Mesenteric fat pad (tissue), 1 donor: ENCODE data around the gene BABAM2. TPM values are rescaled to one million over a fixed set of nuclear protein-coding genes. Genes with fewer than 3 reads are reported as not detected.
"Not testable (repeated sequence)": the region's sequence is repeated elsewhere in the genome, so short reads cannot be mapped to it uniquely, and the experiment has no call there.

Experiments used
- DNase-seq: peaks from one replicate; pipeline ENCODE4 v3.0.0-alpha.2; 2020; ENCODE audit warnings: low spot score
- total RNA-seq: library from RNA; stranded (reverse); fragmentation: NEBNext Ultra II Directional; extraction: Animal tissue kit (Norgen Biotek cat#: 25700); gene quantifications from one replicate; pipeline ENCODE4 v1.2.1, GENCODE V29; 2021
- donor health status: DM: yes; HTN: yes; CAD: no.

The BABAM2 gene
- total RNA-seq, 1 donor from 2014 or later: 36.0 TPM

DNA sequence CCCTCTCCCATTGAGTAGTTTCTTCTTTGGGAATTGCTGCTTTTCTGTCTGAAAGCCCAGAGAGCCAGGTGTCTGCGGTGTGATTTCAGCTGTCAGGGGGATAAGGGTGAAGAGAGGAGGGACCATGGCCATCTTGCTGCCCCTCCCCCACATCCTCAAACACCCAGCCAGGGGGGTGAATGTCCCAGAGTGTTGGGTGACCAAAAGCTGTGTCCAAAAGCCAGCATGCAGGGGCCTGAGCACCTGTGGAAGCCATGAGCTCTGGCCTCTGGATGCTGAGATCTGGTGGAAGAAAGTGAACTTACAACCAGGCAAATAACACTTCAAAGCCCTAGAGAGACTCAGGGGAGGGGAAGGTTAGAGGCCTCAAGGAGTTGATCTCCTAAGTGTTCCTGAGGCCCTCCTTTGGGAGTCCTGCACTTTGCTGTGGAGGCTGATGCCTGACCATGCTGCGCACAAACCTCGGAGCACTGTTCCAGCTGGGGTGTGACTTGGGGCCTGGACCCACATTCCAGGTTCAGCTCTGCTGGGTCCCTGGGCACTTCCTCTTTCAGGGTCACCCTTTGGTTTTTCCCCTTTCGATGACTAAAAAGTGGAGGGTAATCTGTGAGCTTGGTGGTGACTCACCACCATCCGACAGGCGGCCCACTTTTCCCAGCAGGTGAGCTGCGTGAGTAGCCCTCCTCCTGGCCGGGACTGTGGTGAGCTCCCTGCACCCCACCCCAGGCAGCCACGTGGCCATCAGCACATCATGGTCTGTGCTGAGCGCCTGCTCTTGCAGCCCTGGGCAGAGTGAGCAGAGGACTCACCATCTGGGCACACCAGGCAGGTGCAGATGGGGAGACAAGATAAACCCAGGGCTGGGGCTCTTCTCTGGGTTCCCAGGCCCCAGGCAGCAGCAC, 435.3 kb downstream of the BABAM2 start:
- DNase-seq: peak; percentile 81

DNA sequence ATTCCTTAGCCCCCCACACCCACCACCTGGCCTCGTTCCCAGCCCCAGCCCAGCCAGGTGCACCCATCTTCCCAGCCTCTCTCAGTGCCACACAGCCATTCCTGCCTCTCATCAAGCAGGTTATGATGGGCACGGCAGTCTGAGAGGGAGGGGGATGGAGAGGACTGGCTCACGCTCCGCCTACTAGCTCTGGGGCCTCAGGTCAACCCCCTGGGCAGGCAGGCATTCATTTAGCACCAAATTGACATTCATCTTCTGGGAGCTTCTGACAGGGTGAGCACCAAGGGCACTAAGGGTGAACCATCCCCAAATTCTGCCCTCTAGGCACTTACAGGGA, 435.9 kb downstream of the BABAM2 start:
- peak; percentile 74 for DNase-seq

DNA sequence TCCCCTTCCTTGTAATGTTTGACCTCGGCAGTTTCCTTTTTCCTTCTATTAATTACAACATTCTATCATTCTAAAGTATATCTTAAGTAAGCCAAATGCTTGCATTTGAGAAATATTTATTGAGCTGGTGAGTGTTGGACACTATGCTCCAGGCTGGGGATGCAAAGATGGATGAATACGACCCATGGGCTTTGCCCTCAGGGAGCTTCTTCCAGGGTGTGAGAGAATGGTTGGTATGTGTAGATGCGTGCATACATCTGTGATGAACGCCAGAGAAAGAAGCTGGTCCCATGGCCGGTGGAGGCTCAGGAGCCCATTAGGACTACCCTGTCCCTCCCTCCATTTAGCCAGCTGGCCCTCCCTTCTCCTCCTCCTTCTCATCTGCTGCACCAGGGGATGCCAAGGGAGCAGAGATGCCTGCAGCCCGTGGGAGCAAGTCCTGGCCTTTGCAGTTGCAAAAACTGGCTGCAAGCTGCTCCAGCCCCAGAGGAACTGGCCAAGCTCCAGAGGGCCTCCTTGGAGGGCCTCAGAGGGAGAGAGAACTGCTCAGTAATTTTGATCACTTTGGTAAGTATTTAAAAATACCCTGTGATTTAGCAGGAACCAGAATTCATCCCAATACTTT, 436.5 kb downstream of the BABAM2 start:
- DNase-seq: peak; percentile 64

DNA sequence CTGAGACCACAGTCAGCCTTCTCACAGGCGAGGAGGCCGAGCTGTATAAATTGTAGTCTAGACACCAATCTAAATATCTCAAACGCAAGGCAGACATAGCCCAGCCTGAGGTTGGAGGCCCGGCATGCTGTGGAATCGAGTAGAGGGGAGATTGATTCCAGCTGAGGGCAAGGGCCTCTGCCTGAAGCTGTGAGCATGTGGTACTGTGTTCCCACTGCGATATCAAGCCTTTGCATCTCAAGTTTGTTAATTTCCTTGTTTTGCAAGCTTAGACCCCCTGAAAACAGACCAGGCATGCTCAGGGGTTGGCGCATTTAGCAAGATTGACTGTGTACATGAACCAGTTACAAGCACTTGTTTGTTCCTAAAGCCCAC, 437.0 kb downstream of the BABAM2 start:
- DNase-seq: peak; percentile 49

DNA sequence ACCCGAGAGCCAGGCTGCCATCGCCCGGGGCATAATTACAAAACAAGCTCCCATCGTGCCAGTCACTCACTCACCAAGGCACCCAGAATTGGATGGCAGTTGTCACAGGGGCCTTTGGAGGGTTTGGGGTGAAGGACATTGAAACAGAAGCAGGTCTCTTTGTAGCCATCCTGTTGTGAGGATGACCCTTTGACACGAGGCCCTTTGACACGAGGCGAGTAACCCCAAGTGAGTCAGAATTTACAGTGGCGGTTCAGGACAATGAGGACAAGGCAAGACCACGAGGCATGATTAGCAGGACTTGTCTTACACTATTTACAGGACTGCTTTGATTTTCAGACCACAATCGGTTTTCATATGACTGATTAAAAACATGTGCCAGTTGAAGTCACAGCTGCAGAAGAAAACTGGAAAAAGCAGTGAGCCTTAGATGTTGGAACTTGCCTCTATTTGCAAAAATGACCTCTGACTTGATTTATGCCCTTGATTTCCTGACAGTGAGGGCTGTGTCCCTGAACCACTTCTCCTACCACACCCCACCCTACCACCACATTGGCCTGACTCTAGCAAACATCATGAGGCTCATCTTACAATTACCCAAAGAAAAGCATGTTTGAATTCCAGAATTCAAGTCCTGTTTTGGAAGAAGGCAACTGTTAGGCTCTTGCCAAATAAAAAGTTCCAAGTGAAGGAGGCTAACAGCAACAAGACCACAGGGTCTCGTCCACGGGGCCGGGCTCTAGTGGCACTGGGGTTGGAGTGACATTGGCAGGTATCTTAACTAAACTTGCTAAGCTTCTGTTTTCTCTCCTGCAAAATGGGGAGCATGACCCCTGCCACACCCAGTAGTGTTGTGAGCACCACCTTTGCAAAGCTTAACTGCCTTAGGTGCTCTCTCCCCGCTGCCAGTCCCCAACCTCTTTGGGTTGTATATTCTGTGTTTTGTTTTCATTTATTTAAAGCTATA, 437.7 kb downstream of the BABAM2 start:
- DNase-seq: peak; percentile 53

DNA sequence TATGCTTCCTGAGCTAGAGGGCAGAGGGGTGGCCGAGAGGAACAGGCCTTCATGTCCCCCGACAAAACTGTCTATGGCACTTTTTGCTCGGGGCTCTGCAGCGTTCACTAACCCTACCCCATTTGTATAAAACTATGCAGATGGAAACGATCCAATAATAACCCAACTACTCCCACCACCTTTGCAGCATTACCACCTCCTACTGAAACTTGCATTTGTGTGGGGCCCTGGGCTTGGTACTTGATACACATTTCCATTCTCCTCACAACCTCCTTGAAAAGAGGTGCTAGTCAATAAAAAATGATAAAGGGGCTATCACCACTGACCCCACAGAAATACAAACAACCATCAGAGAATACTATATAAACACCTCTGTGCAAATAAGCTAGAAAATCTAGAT, 438.7 kb downstream of the BABAM2 start:
- DNase-seq: peak; percentile 18

DNA sequence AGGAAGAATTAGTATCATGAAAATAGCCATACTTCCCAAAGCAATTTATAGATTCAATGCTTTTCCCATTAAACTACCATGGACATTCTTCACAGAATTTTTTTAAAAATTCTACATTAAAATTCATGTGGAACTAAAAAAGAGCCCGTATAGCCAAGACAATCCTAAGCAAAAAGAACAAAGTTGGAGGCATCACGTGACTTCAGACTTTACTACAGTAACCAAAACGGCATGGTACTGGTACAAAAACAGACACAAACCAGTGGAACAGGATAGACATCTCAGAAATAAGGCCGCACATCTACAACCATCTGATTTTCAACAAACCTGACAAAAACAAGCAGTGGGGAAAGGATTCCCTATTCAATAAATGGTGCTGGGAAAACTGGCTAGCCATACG, 440.2 kb downstream of the BABAM2 start:
- not testable (repeated sequence) for DNase-seq

DNA sequence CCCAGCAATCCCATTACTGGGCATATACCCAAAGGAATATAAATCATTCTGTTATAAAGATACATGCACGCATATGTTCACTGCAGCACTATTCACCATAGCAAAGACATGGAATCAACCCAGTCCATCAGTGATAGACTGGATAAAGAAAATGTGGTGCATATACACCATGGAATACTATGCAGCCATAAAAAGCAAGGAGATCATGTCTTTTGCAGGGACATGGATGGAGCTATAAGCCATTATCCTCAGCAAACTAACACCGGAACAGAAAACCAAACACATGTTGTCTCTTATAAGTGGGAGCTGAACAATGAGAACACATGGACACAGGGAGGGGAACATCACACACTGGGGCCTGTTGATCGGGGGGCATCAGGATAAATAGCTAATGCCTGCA, 441.3 kb downstream of the BABAM2 start:
- DNase-seq: not testable (repeated sequence)

DNA sequence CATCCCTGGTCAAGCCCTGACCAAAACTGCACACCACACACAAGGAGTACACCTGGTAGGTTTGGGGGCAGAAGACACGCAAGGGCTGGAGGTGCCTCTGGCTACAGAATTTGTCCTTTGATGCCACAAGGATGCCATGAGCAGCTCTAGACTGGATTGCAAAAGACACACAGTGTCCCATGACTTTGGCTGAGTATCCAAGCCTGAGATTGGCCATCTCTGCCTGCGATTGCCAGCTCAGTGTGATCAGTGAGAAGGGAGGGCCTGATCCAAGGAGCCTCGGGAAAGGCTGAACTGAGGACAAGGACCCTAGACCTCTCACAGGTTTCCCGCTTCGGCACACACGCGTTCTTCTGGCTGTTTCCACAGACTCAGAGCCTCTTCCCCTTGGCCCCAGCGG, 442.2 kb downstream of the BABAM2 start:
- DNase-seq: peak; percentile 62

DNA sequence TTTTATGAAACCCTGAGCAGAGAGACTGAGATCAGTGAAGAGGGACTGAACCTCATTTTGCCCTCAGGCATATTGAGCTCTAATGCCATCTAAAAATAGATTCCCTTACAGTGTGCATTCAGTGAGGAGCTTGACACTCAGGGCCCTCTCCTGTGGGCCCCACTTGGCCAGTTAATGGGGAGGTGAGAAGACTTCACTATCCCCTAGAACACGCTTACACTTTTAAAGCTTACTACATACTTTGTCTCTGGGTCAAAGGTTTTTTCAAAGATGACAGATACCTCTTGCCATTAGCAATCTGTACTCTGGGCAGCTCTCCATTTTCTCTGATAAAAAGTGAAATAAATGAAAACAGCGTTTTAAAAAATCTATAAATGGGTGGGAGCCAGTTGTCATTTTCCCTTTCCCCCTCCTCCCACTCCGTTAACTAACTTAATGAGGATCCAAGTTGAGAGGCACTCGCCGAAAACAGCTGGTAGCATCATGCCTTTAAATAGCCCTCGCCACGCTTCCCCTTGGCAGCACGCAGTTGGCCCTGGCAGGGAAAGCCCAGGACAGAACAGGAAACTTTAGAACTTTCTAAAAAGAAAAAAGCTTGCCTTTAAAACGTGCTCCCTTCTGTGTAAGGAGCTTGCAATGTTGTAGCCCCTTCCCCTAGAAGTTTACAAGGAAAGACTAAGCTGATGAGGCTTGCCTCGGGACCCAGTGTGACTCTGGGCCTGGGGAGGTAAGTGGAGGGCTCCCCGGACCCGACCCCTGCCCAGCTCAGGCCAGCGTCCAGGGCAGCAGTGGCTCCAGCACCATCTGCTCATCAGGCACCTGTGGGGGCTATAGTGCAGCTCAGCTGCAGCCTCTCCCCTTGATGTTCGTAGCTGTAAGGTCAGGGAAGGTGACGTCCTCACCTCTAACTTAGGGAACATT, 443.3 kb downstream of the BABAM2 start:
- peak; percentile 16 for DNase-seq

DNA sequence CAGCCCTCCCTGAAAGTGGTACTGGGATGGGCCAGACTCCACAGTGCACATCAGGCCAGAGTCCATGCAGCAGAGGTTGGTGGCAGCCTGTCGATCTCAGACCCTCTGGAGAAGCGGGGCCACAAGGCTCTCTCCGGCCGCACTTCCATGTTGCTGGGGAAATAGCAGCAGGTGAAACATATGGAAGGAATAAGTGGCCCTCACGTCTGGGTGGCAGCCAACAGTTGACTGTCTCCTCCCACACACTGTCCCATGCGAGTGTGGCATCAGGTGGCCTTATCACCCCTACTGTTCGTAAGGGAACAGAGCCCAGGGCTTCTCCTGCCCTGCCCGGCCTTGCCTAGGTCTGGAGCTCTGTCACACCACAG, 444.0 kb downstream of the BABAM2 start:
- peak; percentile 76 for DNase-seq

DNA sequence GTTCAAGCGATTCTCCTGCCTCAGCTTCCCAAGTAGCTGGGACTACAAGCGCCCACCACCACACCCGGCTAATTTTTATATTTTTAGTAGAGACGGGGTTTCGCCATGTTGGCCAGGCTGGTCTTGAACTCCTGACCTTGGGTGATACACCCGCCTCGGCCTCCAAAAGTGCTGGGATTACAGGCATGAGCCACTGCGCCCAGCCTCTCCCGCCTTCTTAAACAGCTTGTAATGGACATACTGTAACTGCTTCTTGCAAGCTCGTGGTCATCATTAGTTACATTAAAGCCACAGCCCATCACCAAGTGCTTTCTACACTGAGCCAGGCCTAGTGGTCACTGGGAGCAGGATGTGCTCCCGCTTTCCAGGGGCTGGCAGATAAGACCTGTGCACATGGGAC, 444.7 kb downstream of the BABAM2 start:
- peak; percentile 28 for DNase-seq

DNA sequence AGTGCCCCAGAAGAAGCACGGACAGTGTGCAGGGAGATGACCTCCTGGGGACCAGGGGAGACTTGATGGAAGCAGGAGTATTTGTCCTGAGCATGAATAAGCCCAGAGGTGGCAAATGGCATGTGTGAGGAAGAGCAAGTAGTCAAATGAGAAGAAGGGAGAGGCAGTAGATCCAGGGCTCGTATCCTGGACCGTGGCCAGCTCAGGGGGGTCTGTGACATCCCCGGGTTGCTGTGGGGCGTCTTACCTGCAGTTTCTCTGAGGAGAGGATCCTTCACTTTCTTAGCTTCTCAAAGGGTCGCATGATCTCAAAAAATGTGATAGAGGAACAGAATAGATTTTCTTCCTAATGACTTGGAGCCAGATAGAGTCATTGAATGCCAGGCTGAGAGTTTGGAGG, 445.1 kb downstream of the BABAM2 start:
- peak; percentile 69 for DNase-seq

DNA sequence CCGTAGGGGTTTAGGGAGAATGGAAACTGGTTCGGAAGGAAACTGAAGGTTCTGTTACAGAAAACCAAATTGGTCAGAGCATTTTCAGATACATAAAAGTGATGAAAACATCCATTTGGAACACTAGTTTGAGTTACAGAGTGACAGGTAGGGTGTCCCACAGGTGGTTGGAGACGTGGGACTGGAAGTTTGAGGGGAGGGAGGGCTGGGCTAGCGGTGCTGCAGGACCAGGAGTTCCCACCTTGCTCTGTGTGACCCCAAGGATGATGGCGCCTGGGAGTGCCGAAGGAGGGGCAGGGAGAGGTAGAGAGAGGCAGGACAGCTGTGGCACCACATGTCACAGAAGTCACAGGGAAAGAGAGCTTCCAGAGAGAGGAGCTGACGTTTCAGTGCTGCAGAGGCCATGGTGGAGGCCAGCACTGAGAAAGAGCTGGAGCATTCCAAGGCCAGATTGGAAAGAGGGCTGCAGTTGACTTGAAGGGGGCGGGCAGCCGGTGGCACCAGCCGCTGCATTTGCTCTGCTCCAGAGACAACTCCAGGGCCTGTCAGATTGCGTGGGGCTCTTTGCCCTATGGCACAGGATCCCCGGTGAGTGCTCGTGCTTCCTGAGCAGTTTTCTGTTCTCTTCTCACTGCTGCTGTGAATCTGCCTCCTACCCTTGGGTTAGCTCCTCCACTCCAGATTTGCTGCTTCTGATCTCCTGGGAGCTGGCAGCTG, 445.9 kb downstream of the BABAM2 start:
- DNase-seq: peak; percentile 64

DNA sequence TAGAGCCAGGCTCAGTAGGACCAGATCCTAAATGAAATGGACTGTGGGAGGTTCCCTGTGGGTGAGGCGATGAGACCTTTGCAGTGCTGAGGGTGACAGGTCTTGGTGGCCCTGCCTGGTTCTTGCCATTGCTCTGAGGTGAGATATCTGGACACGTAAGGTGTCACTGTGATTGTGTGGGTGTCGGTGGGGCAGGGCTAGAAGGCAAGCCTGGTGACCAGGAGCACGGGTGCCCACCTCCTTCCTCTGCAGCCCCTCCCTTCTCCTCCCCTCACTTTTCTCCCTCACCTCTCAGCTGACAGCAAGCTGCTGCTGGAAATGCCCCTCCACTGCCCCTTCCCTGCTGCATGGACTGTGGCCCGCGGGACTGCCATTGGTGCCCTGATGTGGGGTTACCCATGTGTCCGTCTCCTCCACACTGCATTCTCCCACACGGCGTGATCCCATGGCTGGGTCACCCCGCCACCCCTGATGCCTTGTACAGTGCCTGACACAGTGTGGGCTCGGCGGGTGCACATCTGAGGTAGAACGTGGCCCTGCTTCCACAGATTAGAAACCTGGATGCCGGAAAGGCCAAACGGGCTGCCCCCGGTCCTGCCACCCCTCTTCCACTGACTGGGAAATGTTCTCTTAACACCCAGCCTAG, 446.6 kb downstream of the BABAM2 start:
- peak; percentile 82 for DNase-seq

DNA sequence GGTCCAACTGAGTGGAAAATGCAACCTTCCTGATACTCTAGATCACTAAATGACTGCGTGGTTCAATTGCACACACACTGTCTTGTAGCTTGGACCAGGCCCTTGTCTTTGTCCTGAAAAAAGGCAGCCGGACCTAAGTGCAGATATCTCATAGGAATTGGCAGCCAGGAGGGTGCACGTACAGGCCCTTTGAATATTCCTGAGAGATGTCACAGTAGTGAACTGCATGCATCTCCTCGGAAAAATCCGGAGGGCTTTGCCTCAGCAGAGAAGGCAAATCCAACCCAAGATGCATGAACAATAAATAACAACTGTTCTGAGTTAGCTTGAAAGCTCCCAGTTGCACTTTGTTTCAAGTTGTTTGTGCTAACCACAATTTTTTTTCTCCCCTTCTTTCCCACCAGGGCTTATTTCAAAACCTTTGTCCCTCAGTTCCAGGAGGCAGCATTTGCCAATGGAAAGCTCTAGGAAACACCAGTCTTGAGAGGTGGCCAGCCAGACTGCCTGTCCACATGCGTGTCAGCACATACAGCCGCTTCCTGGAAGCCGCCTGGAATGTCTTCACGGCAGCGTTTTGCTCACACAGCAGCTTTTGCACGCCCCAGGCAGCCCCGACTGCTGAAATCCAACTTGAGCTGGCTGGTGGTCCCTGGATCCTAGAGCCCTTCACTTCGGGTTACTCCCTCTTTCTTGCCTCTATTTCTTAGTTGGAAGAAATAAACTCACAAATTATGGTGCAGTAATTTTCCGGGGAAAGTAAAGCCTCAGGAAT, 447.7 kb downstream of the BABAM2 start:
- DNase-seq: peak; percentile 91

DNA sequence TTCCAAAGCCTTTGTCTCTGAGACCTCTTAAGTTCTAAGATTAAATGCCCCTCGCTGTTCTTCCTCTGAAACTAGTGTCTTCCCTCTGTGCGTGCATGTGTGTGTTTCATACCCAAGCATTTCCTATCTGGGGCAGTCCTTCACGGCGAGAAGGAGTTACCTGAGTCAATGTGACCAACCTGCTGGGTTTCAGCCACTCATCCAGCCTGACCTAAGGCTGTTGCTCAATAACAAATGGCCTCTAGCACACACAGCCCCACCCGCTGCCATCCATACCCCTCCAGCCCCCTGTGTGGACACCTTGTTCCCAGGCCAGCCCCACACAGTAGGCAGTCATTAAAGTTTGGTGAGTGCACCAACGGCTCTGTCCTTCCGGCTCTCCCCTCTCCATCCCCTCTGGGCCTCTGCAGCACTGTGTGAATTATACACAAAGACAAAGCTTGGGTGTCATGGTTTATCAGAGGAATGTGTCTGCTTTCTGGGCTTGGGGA, 448.3 kb downstream of the BABAM2 start:
- peak; percentile 55 for DNase-seq

DNA sequence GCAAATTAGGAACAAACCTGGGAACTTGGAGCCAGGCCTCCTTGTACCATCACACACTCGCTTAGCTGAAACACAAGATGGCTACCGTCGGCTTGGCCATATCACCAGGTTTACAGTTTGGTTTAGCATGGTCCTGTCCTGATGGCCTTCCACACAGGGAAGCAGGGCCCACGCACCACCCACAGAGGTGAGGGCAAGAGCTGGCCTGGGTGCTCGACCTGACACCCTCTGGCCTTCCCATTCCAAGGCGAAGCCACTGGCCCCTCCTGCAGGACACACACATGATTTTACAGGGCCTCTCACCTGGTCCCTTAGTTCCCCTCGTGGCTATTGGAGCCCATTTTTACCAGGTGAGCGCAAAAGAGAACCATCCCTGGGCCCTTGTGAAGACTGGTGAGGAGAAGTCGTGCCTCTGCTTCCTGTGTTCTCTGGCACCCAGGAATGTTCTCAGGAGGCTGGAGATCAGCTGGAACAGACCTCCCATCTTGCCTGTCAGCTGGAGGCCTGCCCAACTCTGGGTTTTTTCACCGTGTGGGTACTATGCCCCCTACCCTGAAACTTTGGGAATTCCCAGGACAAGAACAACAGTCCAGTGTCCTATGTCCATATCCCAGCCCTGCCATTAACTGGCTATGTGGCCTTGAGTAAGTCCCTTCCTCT, 449.1 kb downstream of the BABAM2 start:
- peak; percentile 60 for DNase-seq
